K562 (cell line): ENCODE data around the gene BEND5.

ENCODE experiments used
- MXI1 ChIP-seq: IDR thresholded peaks from 2 replicates; pipeline ENCODE4 v1.6.1; 2011; ENCODE audit warnings: low read depth, mild to moderate bottlenecking, improper control_type of control experiment, low read length
- NCOA2 ChIP-seq, 2 experiments: fragments of 450-650 bp; IDR thresholded peaks; 2 replicates each; pipeline ENCODE4 v1.6.1; 2018; ENCODE audit warnings: mild to moderate bottlenecking in 2 of 2, moderate library complexity in 1 of 2; ENCODE audit not compliant: partially characterized antibody in 2 of 2
- SIN3A ChIP-seq, 2 experiments: fragments of 150-350 bp in 1 of 2; IDR thresholded peaks; 2 replicates each; pipeline ENCODE4 v1.6.1; 2011 to 2016; ENCODE audit warnings: borderline replicate concordance in 2 of 2, low read depth in 2 of 2, low read length in 2 of 2, mild to moderate bottlenecking in 2 of 2, moderate library complexity in 2 of 2; ENCODE audit not compliant: control insufficient read depth in 1 of 2
- TF ChIP-seq, protein P1 (sequence below): sonication (generic); formaldehyde crosslinking; IDR thresholded peaks from 2 replicates; pipeline ENCODE4 v1.8.1; 2022; ENCODE audit warnings: missing genetic modification reagents

DNA sequence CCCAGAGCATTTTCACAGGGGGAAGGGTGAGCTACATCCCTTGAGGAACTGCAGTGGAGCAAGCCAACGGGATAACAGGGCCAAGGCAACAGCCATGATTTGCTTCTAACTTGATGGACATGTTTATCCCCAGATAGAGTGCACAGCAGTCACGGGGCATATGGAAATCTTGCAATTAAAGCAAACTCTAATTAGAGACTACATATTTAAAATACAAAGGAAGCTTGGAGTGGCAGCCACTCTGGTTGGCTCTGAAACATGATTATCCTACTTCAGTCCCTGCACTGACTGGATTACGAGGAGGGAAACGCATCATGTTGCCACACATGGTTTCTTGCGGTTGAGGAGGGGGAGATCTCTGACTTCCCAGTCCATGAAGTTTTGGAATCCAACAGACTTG, 60.8 kb downstream of the BEND5 start:
- TF ChIP-seq MXI1 = no peak
- no peak for TF ChIP-seq NCOA2 (IDR thresholded peaks at IDR 0.05; ENCODE audit: partially characterized antibody in 2 of 2)
- TF ChIP-seq, protein P1, sequence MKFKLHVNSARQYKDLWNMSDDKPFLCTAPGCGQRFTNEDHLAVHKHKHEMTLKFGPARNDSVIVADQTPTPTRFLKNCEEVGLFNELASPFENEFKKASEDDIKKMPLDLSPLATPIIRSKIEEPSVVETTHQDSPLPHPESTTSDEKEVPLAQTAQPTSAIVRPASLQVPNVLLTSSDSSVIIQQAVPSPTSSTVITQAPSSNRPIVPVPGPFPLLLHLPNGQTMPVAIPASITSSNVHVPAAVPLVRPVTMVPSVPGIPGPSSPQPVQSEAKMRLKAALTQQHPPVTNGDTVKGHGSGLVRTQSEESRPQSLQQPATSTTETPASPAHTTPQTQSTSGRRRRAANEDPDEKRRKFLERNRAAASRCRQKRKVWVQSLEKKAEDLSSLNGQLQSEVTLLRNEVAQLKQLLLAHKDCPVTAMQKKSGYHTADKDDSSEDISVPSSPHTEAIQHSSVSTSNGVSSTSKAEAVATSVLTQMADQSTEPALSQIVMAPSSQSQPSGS (CRISPR knock-in tag) = no peak
- TF ChIP-seq SIN3A (IDR thresholded peaks at IDR 0.05; ENCODE audit: borderline replicate concordance in 2 of 2, control insufficient read depth in 1 of 2, low read depth in 2 of 2, low read length in 2 of 2) = no peak
